Measurements from ENCODE around the gene PPP4R3A. TPM values are rescaled to one million over a fixed set of nuclear protein-coding genes. Genes with fewer than 3 reads are reported as not detected.

Gene PPP4R3A
- total and polyA plus RNA-seq, 3 donors from 2014 or later, result 106 to 132 (median 113) TPM

- intact Hi-C loops (cut with DNase I; ENCODE audit: low total_unique reads), result no loop called here
- Histone ChIP-seq H3K4me3 (no peak overlapping the region), H3K9me3 (no peaks in the 10 kb centered on the region), H3K27ac (peak overlapping the region in 1 of 2 donors; percentile 30), H3K4me1 (peaks cover 5% of the 10 kb centered on the region), H3K27me3 (no peaks in the 10 kb centered on the region), H3K36me3 (ENCODE audit: low read depth, missing control alignments) (no peaks in the 10 kb centered on the region)
- peak; percentile 75 for DNase-seq
- 48 to 77% methylated on average over 9 of the region's 9 CpGs for WGBS, 2 donors
- no peak for TF ChIP-seq POLR2A (IDR thresholded peaks at IDR 0.05)
- TF ChIP-seq, protein P1, sequence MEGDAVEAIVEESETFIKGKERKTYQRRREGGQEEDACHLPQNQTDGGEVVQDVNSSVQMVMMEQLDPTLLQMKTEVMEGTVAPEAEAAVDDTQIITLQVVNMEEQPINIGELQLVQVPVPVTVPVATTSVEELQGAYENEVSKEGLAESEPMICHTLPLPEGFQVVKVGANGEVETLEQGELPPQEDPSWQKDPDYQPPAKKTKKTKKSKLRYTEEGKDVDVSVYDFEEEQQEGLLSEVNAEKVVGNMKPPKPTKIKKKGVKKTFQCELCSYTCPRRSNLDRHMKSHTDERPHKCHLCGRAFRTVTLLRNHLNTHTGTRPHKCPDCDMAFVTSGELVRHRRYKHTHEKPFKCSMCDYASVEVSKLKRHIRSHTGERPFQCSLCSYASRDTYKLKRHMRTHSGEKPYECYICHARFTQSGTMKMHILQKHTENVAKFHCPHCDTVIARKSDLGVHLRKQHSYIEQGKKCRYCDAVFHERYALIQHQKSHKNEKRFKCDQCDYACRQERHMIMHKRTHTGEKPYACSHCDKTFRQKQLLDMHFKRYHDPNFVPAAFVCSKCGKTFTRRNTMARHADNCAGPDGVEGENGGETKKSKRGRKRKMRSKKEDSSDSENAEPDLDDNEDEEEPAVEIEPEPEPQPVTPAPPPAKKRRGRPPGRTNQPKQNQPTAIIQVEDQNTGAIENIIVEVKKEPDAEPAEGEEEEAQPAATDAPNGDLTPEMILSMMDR (IDR thresholded peaks at IDR 0.05), result no peak
Measured at GRCh38 chr14:91424813-91425530, 85.1 kb downstream of the PPP4R3A start.

- no peak for DNase-seq
Measured at GRCh38 chr14:91420686-91421085, 89.4 kb downstream of the PPP4R3A start.

GRCh38 chr14:91419451-91419850 is 90.7 kb downstream of the PPP4R3A start:
- H3K27me3 ChIP-seq, result no peaks in the 10 kb centered on the region
- H3K36me3 ChIP-seq (ENCODE audit: low read depth, missing control alignments), result no peaks in the 10 kb centered on the region
- no peak overlapping the region for H3K4me3 ChIP-seq
- DNase-seq, result no peak
- TF ChIP-seq POLR2A (IDR thresholded peaks at IDR 0.05), result no peak
- TF ChIP-seq, protein P1 (IDR thresholded peaks at IDR 0.05), result no peak
- peaks cover 5% of the 10 kb centered on the region for H3K4me1 ChIP-seq
- intact Hi-C loops (cut with DNase I; ENCODE audit: low total_unique reads), result loop anchor here (5.0 kb wide), 1 partner anchor 97 kb away; no protein-coding TSS in a partner anchor
- H3K9me3 ChIP-seq, result no peaks in the 10 kb centered on the region
- no peak overlapping the region for H3K27ac ChIP-seq
- WGBS, 2 donors, result 20 to 33% methylated on average over 3 of the region's 3 CpGs

More at GRCh38 chr14:91420686-91421085, 89.4 kb downstream of the PPP4R3A start:
- Histone ChIP-seq H3K27ac (no peak overlapping the region), H3K4me3 (no peak overlapping the region), H3K4me1 (peaks cover 5% of the 10 kb centered on the region), H3K36me3 (ENCODE audit: low read depth, missing control alignments) (no peaks in the 10 kb centered on the region), H3K9me3 (no peaks in the 10 kb centered on the region), H3K27me3 (no peaks in the 10 kb centered on the region)
- 87 to 100% methylated on average over 1 to 2 of the region's 2 CpGs for WGBS, 2 donors
- intact Hi-C loops (cut with DNase I; ENCODE audit: low total_unique reads), result no loop called here
- TF ChIP-seq POLR2A (IDR thresholded peaks at IDR 0.05), result no peak
- TF ChIP-seq, protein P1 (IDR thresholded peaks at IDR 0.05), result no peak

DNA sequence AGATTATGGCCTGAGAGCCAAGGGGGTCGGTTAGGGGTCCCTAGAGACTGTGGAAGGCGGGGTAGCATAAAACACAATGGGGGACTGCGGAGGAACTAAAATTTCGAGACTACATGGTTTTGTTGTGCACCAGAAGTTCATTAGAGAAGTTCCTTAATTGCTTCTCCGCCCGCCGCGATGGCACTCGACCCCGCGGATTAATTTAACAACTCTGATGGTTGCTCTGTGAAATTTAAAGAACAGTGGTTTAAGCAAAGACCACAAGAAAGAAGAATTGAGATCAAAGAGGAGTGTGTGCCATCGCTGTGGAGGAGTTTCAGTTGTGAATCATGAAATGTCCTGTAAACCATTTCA is 91.1 kb downstream of the PPP4R3A start:
- TF ChIP-seq, protein P1 (IDR thresholded peaks at IDR 0.05), result no peak
- no peak for TF ChIP-seq POLR2A (IDR thresholded peaks at IDR 0.05)
- 35 to 52% methylated on average over 12 of the region's 12 CpGs for WGBS, 2 donors
- no peaks in the 10 kb centered on the region for H3K36me3 ChIP-seq (ENCODE audit: low read depth, missing control alignments)
- no peak for DNase-seq
- no peak overlapping the region for H3K27ac ChIP-seq
- intact Hi-C loops (cut with DNase I; ENCODE audit: low total_unique reads), result loop anchor here (5.0 kb wide), 1 partner anchor 97 kb away; no protein-coding TSS in a partner anchor
- H3K4me3 ChIP-seq, result peak overlapping the region; percentile 38 to 71
- no peaks in the 10 kb centered on the region for H3K27me3 ChIP-seq
- H3K9me3 ChIP-seq, result no peaks in the 10 kb centered on the region
- H3K4me1 ChIP-seq, result peaks cover 5% of the 10 kb centered on the region

Data from testis (tissue), 3 donors.